HCT116 (cell line): ENCODE results near the gene ALPL. TPM values are rescaled to one million over a fixed set of nuclear protein-coding genes. Genes with fewer than 3 reads are reported as not detected.

Source experiments
- ATAC-seq: fragments of 200-7000 bp; cut with Tn5 transposase; 2 replicates; pipeline ENCODE4 v1.9.1; 2020; ENCODE audit warnings: mild to moderate bottlenecking, moderate library complexity
- BruUV-seq: library from RNA; stranded (reverse); fragments of 400-500 nt; replicated peaks from 2 replicates; lab custom pipeline; 2021; lab: Mats Ljungman, UMichigan
- CTCF ChIA-PET: fragments of 300-600 bp; sonication (Branson Sonifier 250); formaldehyde crosslinking; loops from one replicate; lab custom pipeline; 2021; ENCODE audit warnings: antibody characterized with exemption; lab: Charles Lee
- POLR2A ChIA-PET: fragments of 300-600, 350-600 bp; sonication (Branson Sonifier 250); formaldehyde crosslinking; loops from one replicate; lab custom pipeline; 2021; ENCODE audit warnings: antibody characterized with exemption; lab: Charles Lee
- RAD21 ChIA-PET, 2 experiments: fragments of 300-600 bp; sonication (Branson Sonifier 250); formaldehyde crosslinking; loops; one replicate each; lab custom pipeline; 2023; ENCODE audit warnings: low total read pairs in 2 of 2; ENCODE audit not compliant: uncharacterized antibody in 2 of 2, unreplicated experiment in 2 of 2, low non-redundant PET in 1 of 2; lab: Charles Lee
- DNase-seq: peaks from one replicate; pipeline ENCODE4 v3.0.0-alpha.2; 2010; ENCODE audit warnings: low read depth, low spot score
- H2AFZ ChIP-seq: fragments of 200-600 bp; shearing (Covaris generic), sonication (generic); 2 replicates; pipeline ENCODE4 v1.6.1; 2017; ENCODE audit warnings: low read depth, mixed run types, mixed read lengths, antibody characterized with exemption, low read length; ENCODE audit not compliant: poor library complexity, severe bottlenecking
- H3K27ac ChIP-seq: 2 replicates; pipeline ENCODE4 v1.5.1; 2012; ENCODE audit warnings: low read depth, low read length
- H3K27me3 ChIP-seq: fragments of 200-600 bp; sonication (generic); 2 replicates; pipeline ENCODE4 v1.6.1; 2016; ENCODE audit warnings: mixed run types, low read length, mixed read lengths; ENCODE audit not compliant: insufficient read depth
- H3K36me3 ChIP-seq, 2 experiments: fragments of 200-500 bp in 1 of 2; fragments of 200-600 bp in 1 of 2; sonication (Bioruptor generic) in 1 of 2; sonication (generic) in 1 of 2; 2 replicates each; pipeline versions ENCODE4 v1.5.1 to v1.6.1; 2014 to 2016; ENCODE audit warnings: low read length in 2 of 2, inconsistent platforms in 1 of 2, mixed read lengths in 1 of 2, mixed run types in 1 of 2; ENCODE audit not compliant: insufficient read depth in 2 of 2, control insufficient read depth in 1 of 2
- H3K4me1 ChIP-seq, 2 experiments: fragments of 200-600 bp in 1 of 2; sonication (generic) in 1 of 2; 2 replicates each; pipeline versions ENCODE4 v1.5.1 to v1.6.1; 2012 to 2017; ENCODE audit warnings: low read length in 2 of 2, inconsistent platforms in 1 of 2, mild to moderate bottlenecking in 1 of 2, mixed read lengths in 1 of 2, mixed run types in 1 of 2, moderate library complexity in 1 of 2; ENCODE audit not compliant: insufficient read depth in 2 of 2, control insufficient read depth in 1 of 2
- H3K4me2 ChIP-seq: fragments of 200-600 bp; sonication (generic); 2 replicates; pipeline ENCODE4 v1.6.1; 2017; ENCODE audit warnings: mixed run types, low read length, mixed read lengths
- H3K4me3 ChIP-seq, 2 experiments: fragments of 200-600 bp in 1 of 2; sonication (generic) in 1 of 2; replicated peaks in 1 of 2; 2 replicates each; pipeline ENCODE4 v1.5.1; 2011 to 2016; ENCODE audit warnings: low read length in 2 of 2, control low read depth in 1 of 2, low read depth in 1 of 2, mild to moderate bottlenecking in 1 of 2, mixed read lengths in 1 of 2, mixed run types in 1 of 2
- H3K79me2 ChIP-seq: fragments of 200-600 bp; sonication (generic); 2 replicates; pipeline ENCODE4 v1.6.1; 2017; ENCODE audit warnings: mild to moderate bottlenecking, mixed run types, low read length, moderate library complexity, mixed read lengths; ENCODE audit not compliant: insufficient read depth
- H3K9ac ChIP-seq: fragments of 200-600 bp; sonication (generic); 2 replicates; pipeline ENCODE4 v1.6.1; 2016; ENCODE audit warnings: low read length, mixed read lengths
- H3K9me2 ChIP-seq: fragments of 200-600 bp; sonication (generic), shearing (Covaris generic); 2 replicates; pipeline ENCODE4 v1.6.1; 2017; ENCODE audit warnings: mixed run types, mild to moderate bottlenecking, moderate library complexity; ENCODE audit not compliant: insufficient read depth
- H3K9me3 ChIP-seq, 2 experiments: fragments of 200-500 bp in 1 of 2; fragments of 200-600 bp in 1 of 2; sonication (Bioruptor generic) in 1 of 2; sonication (generic) in 1 of 2; 2 replicates each; pipeline ENCODE4 v1.6.1; 2014 to 2017; ENCODE audit warnings: low read length in 2 of 2, mixed read lengths in 2 of 2, inconsistent platforms in 1 of 2, low read depth in 1 of 2, mild to moderate bottlenecking in 1 of 2, mixed run types in 1 of 2, moderate library complexity in 1 of 2; ENCODE audit not compliant: control insufficient read depth in 1 of 2, insufficient read depth in 1 of 2
- H4K20me1 ChIP-seq: fragments of 200-600 bp; sonication (generic), shearing (Covaris generic); 2 replicates; pipeline ENCODE4 v1.6.1; 2017; ENCODE audit warnings: mixed run types, mild to moderate bottlenecking, moderate library complexity; ENCODE audit not compliant: insufficient read depth
- CEBPB ChIP-seq: IDR thresholded peaks from 2 replicates; pipeline ENCODE4 v1.6.1; 2012; ENCODE audit warnings: low read depth
- ELF1 ChIP-seq: IDR thresholded peaks from 2 replicates; pipeline ENCODE4 v1.6.1; 2012; ENCODE audit warnings: low read depth, borderline replicate concordance
- EZH2 ChIP-seq: fragments of 200-600 bp; sonication (generic); IDR thresholded peaks from 2 replicates; pipeline ENCODE4 v1.6.1; 2017; ENCODE audit warnings: antibody characterized with exemption, mixed run types
- FOSL1 ChIP-seq: IDR thresholded peaks from 2 replicates; pipeline ENCODE4 v1.6.1; 2012; ENCODE audit warnings: low read depth
- POLR2AphosphoS5 ChIP-seq: IDR thresholded peaks from 2 replicates; pipeline ENCODE4 v1.6.1; 2011; ENCODE audit warnings: mild to moderate bottlenecking, low read depth, low read length, moderate library complexity
- RAD21 ChIP-seq: IDR thresholded peaks from 2 replicates; pipeline ENCODE4 v1.6.1; 2012; ENCODE audit warnings: low read depth, mild to moderate bottlenecking
- SIN3A ChIP-seq: IDR thresholded peaks from 2 replicates; pipeline ENCODE4 v1.6.1; 2012; ENCODE audit warnings: low read depth
- SRF ChIP-seq: IDR thresholded peaks from 2 replicates; pipeline ENCODE4 v1.6.1; 2012; ENCODE audit warnings: low read depth
- TCF7L2 ChIP-seq: IDR thresholded peaks from 2 replicates; pipeline ENCODE4 v1.7.0; 2011; ENCODE audit warnings: borderline replicate concordance, inconsistent platforms; ENCODE audit not compliant: insufficient read depth, insufficient read length; ENCODE audit errors: extremely low read depth
- ZNF274 ChIP-seq: fragments of 200-500 bp; sonication (Bioruptor generic); IDR thresholded peaks from 2 replicates; pipeline ENCODE4 v1.6.1; 2014; ENCODE audit warnings: mild to moderate bottlenecking, low read depth, low read length, inconsistent platforms
- intact Hi-C: fragments of 100-400 bp; cut with micrococcal nuclease; formaldehyde crosslinking; loops from 2 replicates; pipeline ENCODE4 v1.10.0; 2022
- total RNA-seq: library from RNA; stranded (reverse); gene quantifications from one replicate; pipeline ENCODE4 v1.2.1, GENCODE V29; 2021; ENCODE audit not compliant: unreplicated experiment
- TF ChIP-seq, protein P1 (sequence below): IDR thresholded peaks from 2 replicates; pipeline ENCODE4 v1.6.1; 2012
- TF ChIP-seq, protein P2 (sequence below): IDR thresholded peaks from 2 replicates; pipeline ENCODE4 v1.6.1; 2011; ENCODE audit warnings: mild to moderate bottlenecking, low read length, moderate library complexity; ENCODE audit not compliant: insufficient replicate concordance; ENCODE audit errors: extremely low read depth
- TF ChIP-seq, protein P3 (sequence below): IDR thresholded peaks from 2 replicates; pipeline ENCODE4 v1.6.1; 2012
- TF ChIP-seq, protein P4 (sequence below), 3 experiments: fragments of 200-600 bp in 1 of 3; sonication (generic) in 1 of 3; IDR thresholded peaks in 2 of 3; conservative IDR thresholded peaks in 1 of 3; 2 replicates each; pipeline ENCODE4 v1.5.1; 2012 to 2017; ENCODE audit warnings: low read depth in 2 of 3, low read length in 2 of 3, antibody characterized with exemption in 1 of 3, borderline replicate concordance in 1 of 3, control low read depth in 1 of 3, mild to moderate bottlenecking in 1 of 3, mixed read lengths in 1 of 3, mixed run types in 1 of 3, moderate library complexity in 1 of 3; ENCODE audit not compliant: insufficient read depth in 1 of 3

ALPL gene
- total RNA-seq, 1 experiment from 2014 or later = 0.61 TPM

DNA sequence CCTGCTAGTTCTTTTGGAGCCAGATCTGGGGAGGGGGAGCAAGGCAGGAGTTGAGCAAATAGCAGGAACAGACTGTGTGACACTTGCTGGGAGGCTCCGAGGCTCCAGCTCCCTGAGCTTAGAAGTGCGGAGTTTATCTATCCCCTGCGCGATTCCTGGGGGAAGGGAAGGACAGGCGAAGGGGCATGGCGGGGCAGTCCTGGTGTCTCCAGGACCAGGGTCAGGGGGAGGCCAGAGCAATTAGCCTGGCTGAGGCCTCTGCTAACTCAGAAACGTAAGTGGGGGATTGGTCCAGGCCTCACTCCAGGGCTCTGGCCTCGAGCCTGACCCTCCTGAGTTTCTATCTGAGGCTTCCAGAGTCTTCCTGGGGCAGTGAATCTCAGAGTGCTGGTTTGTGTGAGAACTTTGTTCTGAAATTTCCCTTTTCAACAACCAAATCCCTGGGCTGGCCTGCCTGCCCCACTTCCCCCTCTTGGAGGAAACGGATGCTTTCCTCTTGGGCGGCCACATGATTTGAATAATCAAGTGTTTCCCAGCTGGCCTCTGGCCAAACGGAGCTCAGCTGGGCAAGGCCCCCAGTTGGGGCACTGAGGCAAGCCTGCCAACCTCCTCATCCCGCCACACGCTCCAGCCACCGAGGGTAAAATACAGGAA lies 15.6 kb downstream of the ALPL start:
- TF ChIP-seq EZH2 (no peak), SRF (no peak)
- RAD21 ChIA-PET = no interaction called here

DNA sequence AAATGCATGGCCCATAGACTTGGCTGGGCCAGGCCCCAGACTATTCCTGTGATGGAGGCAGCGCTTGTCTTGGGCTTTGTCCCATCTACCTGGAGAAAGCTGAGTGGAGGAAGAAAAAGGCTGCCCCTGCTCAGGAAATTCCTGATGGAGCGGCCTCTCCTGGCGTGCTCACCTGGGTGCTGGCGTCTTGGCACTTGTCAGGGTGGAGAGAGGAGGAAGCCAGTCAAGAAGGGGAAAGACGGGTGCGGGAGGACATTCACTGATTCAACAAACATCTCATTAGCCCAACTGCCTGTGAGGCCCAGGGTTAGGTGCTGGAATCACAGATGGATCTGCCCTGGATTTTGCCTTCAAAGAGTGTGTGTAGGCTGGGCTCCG lies 16.1 kb downstream of the ALPL start:
- Histone ChIP-seq H3K4me2 (no peak overlapping the region), H2AFZ (no peak overlapping the region), H3K4me3 (no peak overlapping the region), H3K9me3 (no peaks in the 10 kb centered on the region), H3K27ac (no peak overlapping the region), H3K27me3 (0 out of 2 replicates have a peak, but pooled peaks cover 3% of the 10 kb centered on the region), H3K79me2 (no peaks in the 10 kb centered on the region), H3K4me1 (peaks cover 0 to 10% of the 10 kb centered on the region in 2 experiments; a peak in 2 of 4 replicates), H3K9ac (no peak overlapping the region), H3K9me2 (no peaks in the 10 kb centered on the region), H4K20me1 (no peaks in the 10 kb centered on the region), H3K36me3 (no peaks in the 10 kb centered on the region)
- no peak for DNase-seq
- no TSS peak for BruUV-seq
- ChIA-PET RAD21 (no interaction called here), CTCF (no interaction called here), POLR2A (no interaction called here)
- intact Hi-C loops = no loop called here
- no peak for ATAC-seq
- TF ChIP-seq EZH2 (no peak), SIN3A (no peak), ELF1 (no peak), FOSL1 (no peak), CEBPB (no peak), POLR2AphosphoS5 (no peak), RAD21 (no peak), ZNF274 (no peak), SRF (no peak), TCF7L2 (no peak)
- TF ChIP-seq, protein P1, sequence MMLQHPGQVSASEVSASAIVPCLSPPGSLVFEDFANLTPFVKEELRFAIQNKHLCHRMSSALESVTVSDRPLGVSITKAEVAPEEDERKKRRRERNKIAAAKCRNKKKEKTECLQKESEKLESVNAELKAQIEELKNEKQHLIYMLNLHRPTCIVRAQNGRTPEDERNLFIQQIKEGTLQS = no peak
- TF ChIP-seq, protein P2, sequence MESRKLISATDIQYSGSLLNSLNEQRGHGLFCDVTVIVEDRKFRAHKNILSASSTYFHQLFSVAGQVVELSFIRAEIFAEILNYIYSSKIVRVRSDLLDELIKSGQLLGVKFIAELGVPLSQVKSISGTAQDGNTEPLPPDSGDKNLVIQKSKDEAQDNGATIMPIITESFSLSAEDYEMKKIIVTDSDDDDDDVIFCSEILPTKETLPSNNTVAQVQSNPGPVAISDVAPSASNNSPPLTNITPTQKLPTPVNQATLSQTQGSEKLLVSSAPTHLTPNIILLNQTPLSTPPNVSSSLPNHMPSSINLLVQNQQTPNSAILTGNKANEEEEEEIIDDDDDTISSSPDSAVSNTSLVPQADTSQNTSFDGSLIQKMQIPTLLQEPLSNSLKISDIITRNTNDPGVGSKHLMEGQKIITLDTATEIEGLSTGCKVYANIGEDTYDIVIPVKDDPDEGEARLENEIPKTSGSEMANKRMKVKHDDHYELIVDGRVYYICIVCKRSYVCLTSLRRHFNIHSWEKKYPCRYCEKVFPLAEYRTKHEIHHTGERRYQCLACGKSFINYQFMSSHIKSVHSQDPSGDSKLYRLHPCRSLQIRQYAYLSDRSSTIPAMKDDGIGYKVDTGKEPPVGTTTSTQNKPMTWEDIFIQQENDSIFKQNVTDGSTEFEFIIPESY = no peak
- TF ChIP-seq, protein P3, sequence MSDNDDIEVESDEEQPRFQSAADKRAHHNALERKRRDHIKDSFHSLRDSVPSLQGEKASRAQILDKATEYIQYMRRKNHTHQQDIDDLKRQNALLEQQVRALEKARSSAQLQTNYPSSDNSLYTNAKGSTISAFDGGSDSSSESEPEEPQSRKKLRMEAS = no peak
- TF ChIP-seq, protein P4, sequence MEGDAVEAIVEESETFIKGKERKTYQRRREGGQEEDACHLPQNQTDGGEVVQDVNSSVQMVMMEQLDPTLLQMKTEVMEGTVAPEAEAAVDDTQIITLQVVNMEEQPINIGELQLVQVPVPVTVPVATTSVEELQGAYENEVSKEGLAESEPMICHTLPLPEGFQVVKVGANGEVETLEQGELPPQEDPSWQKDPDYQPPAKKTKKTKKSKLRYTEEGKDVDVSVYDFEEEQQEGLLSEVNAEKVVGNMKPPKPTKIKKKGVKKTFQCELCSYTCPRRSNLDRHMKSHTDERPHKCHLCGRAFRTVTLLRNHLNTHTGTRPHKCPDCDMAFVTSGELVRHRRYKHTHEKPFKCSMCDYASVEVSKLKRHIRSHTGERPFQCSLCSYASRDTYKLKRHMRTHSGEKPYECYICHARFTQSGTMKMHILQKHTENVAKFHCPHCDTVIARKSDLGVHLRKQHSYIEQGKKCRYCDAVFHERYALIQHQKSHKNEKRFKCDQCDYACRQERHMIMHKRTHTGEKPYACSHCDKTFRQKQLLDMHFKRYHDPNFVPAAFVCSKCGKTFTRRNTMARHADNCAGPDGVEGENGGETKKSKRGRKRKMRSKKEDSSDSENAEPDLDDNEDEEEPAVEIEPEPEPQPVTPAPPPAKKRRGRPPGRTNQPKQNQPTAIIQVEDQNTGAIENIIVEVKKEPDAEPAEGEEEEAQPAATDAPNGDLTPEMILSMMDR (IDR thresholded peaks at IDR 0.05 in 2 of 3, conservative IDR thresholded peaks at IDR 0.05 in 1 of 3; ENCODE audit: borderline replicate concordance in 1 of 3, insufficient read depth in 1 of 3, low read depth in 2 of 3, low read length in 2 of 3) = no peak

More for the DNA sequence above, 15.6 kb downstream of the ALPL start:
- Histone ChIP-seq H3K27me3 (no peaks in the 10 kb centered on the region), H3K4me1 (peaks cover 0 to 10% of the 10 kb centered on the region in 2 experiments; a peak in 2 of 4 replicates), H3K9ac (no peak overlapping the region), H3K27ac (no peak overlapping the region), H3K9me2 (no peaks in the 10 kb centered on the region), H3K36me3 (no peaks in the 10 kb centered on the region), H4K20me1 (no peaks in the 10 kb centered on the region), H3K9me3 (no peaks in the 10 kb centered on the region), H3K4me2 (no peak overlapping the region), H3K79me2 (no peaks in the 10 kb centered on the region), H2AFZ (no peak overlapping the region), H3K4me3 (no peak overlapping the region)
- ChIA-PET CTCF (no interaction called here), POLR2A (no interaction called here)
- DNase-seq (no peak), ATAC-seq (no peak)
- intact Hi-C loops = no loop called here
- BruUV-seq = no TSS peak
